ENCODE results near the gene FOXD2.

Gene FOXD2

GRCh38 chr1:47416319-47417169, 21.3 kb upstream of the FOXD2 start:
- no peak for TF ChIP-seq CTCF (IDR thresholded peaks at IDR 0.05; ENCODE audit: low read length)
- no peak for TF ChIP-seq EZH2 (IDR thresholded peaks at IDR 0.05; ENCODE audit: borderline replicate concordance, low read length)
- H3K9ac ChIP-seq (ENCODE audit: low read length) = no peak overlapping the region
- no peak overlapping the region for H3K4me3 ChIP-seq (ENCODE audit: low read depth, low read length, poor library complexity, severe bottlenecking)
- no peaks in the 10 kb centered on the region for H4K20me1 ChIP-seq (ENCODE audit: insufficient read depth, low read length)
- H3F3A ChIP-seq (ENCODE audit: insufficient read depth, low read length) = no peaks in the 10 kb centered on the region
- H3K4me1 ChIP-seq (ENCODE audit: insufficient read depth, low read length, severe bottlenecking) = no peaks in the 10 kb centered on the region
- H3K9me3 ChIP-seq (ENCODE audit: low read length) = no peaks in the 10 kb centered on the region
- H3K79me2 ChIP-seq (ENCODE audit: insufficient read depth, low read length) = no peaks in the 10 kb centered on the region
- no peak overlapping the region for H3K27ac ChIP-seq (ENCODE audit: low read depth, low read length, poor library complexity, severe bottlenecking)
- no peaks in the 10 kb centered on the region for H3K27me3 ChIP-seq (ENCODE audit: insufficient read depth, low read length)
- no peak overlapping the region for H3K4me2 ChIP-seq (ENCODE audit: low read length)
- H3K9me2 ChIP-seq (ENCODE audit: low read depth, low read length) = no peaks in the 10 kb centered on the region
- H2AFZ ChIP-seq (ENCODE audit: low read length) = no peak overlapping the region
- H3K36me3 ChIP-seq (ENCODE audit: insufficient read depth, low read length) = no peaks in the 10 kb centered on the region

GRCh38 chr1:47417170-47418044, 20.4 kb upstream of the FOXD2 start:
- no peaks in the 10 kb centered on the region for H3K79me2 ChIP-seq (ENCODE audit: insufficient read depth, low read length)
- no peak overlapping the region for H2AFZ ChIP-seq (ENCODE audit: low read length)
- no peak overlapping the region for H3K27ac ChIP-seq (ENCODE audit: low read depth, low read length, poor library complexity, severe bottlenecking)
- no peaks in the 10 kb centered on the region for H3K4me1 ChIP-seq (ENCODE audit: insufficient read depth, low read length, severe bottlenecking)
- no peak overlapping the region for H3K4me3 ChIP-seq (ENCODE audit: low read depth, low read length, poor library complexity, severe bottlenecking)
- H4K20me1 ChIP-seq (ENCODE audit: insufficient read depth, low read length) = no peaks in the 10 kb centered on the region
- H3K27me3 ChIP-seq (ENCODE audit: insufficient read depth, low read length) = no peaks in the 10 kb centered on the region
- H3K9me3 ChIP-seq (ENCODE audit: low read length) = no peaks in the 10 kb centered on the region
- H3K36me3 ChIP-seq (ENCODE audit: insufficient read depth, low read length) = no peaks in the 10 kb centered on the region
- H3K9ac ChIP-seq (ENCODE audit: low read length) = no peak overlapping the region
- H3K9me2 ChIP-seq (ENCODE audit: low read depth, low read length) = no peaks in the 10 kb centered on the region
- TF ChIP-seq CTCF (IDR thresholded peaks at IDR 0.05; ENCODE audit: low read length) = no peak
- no peak for TF ChIP-seq EZH2 (IDR thresholded peaks at IDR 0.05; ENCODE audit: borderline replicate concordance, low read length)
- H3F3A ChIP-seq (ENCODE audit: insufficient read depth, low read length) = no peaks in the 10 kb centered on the region
- no peak overlapping the region for H3K4me2 ChIP-seq (ENCODE audit: low read length)

- Histone ChIP-seq H3K4me1 (ENCODE audit: insufficient read depth, low read length, severe bottlenecking) (no peaks in the 10 kb centered on the region), H3K9me3 (ENCODE audit: low read length) (no peaks in the 10 kb centered on the region), H3F3A (ENCODE audit: insufficient read depth, low read length) (no peaks in the 10 kb centered on the region), H3K4me3 (ENCODE audit: low read depth, low read length, poor library complexity, severe bottlenecking) (no peak overlapping the region), H3K4me2 (ENCODE audit: low read length) (no peak overlapping the region), H3K79me2 (ENCODE audit: insufficient read depth, low read length) (no peaks in the 10 kb centered on the region), H4K20me1 (ENCODE audit: insufficient read depth, low read length) (no peaks in the 10 kb centered on the region), H3K9ac (ENCODE audit: low read length) (no peak overlapping the region), H3K27ac (ENCODE audit: low read depth, low read length, poor library complexity, severe bottlenecking) (no peak overlapping the region), H3K36me3 (ENCODE audit: insufficient read depth, low read length) (no peaks in the 10 kb centered on the region), H2AFZ (ENCODE audit: low read length) (no peak overlapping the region), H3K27me3 (ENCODE audit: insufficient read depth, low read length) (no peaks in the 10 kb centered on the region), H3K9me2 (ENCODE audit: low read depth, low read length) (no peaks in the 10 kb centered on the region)
- TF ChIP-seq CTCF (IDR thresholded peaks at IDR 0.05; ENCODE audit: low read length) (no peak), EZH2 (IDR thresholded peaks at IDR 0.05; ENCODE audit: borderline replicate concordance, low read length) (no peak)
These were observed 19.7 kb upstream of the FOXD2 start for GRCh38 chr1:47418122-47418521.
